ENCODE data around the gene HOXD1. TPM values are rescaled to one million over a fixed set of nuclear protein-coding genes. Genes with fewer than 3 reads are reported as not detected.

The HOXD1 gene
- total RNA-seq, 4 donors from 2014 or later = 0.13 to 0.54 (median 0.32) TPM; not detected in 1

- Histone ChIP-seq H3K36me3 (no peaks in the 10 kb centered on the region), H3K4me3 (no peak overlapping the region), H3K27ac (no peak overlapping the region), H3K4me1 (no peaks in the 10 kb centered on the region), H3K27me3 (no peaks in the 10 kb centered on the region), H3K9me3 (no peaks in the 10 kb centered on the region)
- WGBS, 2 donors (ENCODE audit: low coverage in 1 of 2) = 32 to 45% methylated on average over 1 of the region's 1 CpG
- TF ChIP-seq POLR2A (IDR thresholded peaks at IDR 0.05) = no peak
- no peak for ATAC-seq
Observed at GRCh38 chr2:176213406-176213805, 24.9 kb downstream of the HOXD1 start.

DNA sequence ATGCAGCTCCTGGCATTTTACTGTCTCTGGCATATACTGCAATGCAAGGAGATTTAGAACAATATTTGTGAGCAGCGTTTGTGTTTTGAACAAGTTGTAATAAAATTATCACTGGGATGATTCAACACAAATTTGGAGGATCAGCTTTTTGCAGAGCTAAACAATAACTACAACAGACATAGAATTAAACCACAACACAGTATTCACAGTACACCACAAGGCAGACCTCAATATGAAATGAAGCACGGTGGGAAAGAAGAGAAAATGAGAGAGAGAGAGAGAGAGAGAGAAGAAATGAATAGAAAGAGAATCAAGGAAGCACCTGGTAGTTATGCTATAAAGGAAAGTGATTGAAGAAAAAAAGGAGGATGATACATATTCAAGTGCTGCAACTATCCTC is 39.4 kb downstream of the HOXD1 start:
- no peak overlapping the region for H3K27ac ChIP-seq
- no peak for ATAC-seq
- TF ChIP-seq POLR2A (IDR thresholded peaks at IDR 0.05) (no peak), POLR2AphosphoS5 (IDR thresholded peaks at IDR 0.05) (no peak), CTCF (IDR thresholded peaks at IDR 0.05) (no peak), EP300 (IDR thresholded peaks at IDR 0.05) (no peak)
- H3K9me3 ChIP-seq = no peaks in the 10 kb centered on the region
- no peaks in the 10 kb centered on the region for H3K4me1 ChIP-seq
- no peaks in the 10 kb centered on the region for H3K36me3 ChIP-seq
- H3K4me3 ChIP-seq = no peak overlapping the region
- WGBS, 2 donors (ENCODE audit: low coverage in 1 of 2) = 54 to 88% methylated on average over 2 of the region's 2 CpGs
- peaks cover 44% of the 10 kb centered on the region for H3K27me3 ChIP-seq

DNA sequence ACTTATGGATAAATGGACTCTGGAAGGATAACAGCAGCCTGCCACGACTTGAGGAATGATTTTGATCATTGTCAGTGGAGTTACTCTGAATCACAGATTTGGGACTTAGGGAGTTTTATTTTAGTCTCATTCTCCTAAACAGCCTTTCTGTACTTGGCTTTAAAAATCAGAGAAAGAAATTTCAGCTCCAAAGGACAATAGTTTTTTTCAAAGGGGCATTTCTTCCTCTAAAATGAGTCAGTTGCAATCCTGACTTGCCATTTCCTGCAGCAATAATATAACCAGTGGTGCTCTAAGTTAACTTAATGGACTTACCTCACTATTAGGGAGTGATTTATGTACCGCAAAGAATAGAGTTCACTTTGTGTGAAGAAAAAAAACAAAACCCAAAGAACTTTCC is 45.7 kb downstream of the HOXD1 start:
- Histone ChIP-seq H3K4me1 (no peaks in the 10 kb centered on the region), H3K27me3 (peaks cover 16% of the 10 kb centered on the region), H3K36me3 (no peaks in the 10 kb centered on the region), H3K27ac (no peak overlapping the region), H3K4me3 (no peak overlapping the region), H3K9me3 (no peaks in the 10 kb centered on the region)
- WGBS, 2 donors (ENCODE audit: low coverage in 1 of 2) = 36 to 38% methylated on average over 2 of the region's 2 CpGs
- ATAC-seq = no peak
- no peak for TF ChIP-seq CTCF (IDR thresholded peaks at IDR 0.05)
- TF ChIP-seq POLR2AphosphoS5 (IDR thresholded peaks at IDR 0.05) = no peak
- no peak for TF ChIP-seq EP300 (IDR thresholded peaks at IDR 0.05)
- no peak for TF ChIP-seq POLR2A (IDR thresholded peaks at IDR 0.05)

DNA sequence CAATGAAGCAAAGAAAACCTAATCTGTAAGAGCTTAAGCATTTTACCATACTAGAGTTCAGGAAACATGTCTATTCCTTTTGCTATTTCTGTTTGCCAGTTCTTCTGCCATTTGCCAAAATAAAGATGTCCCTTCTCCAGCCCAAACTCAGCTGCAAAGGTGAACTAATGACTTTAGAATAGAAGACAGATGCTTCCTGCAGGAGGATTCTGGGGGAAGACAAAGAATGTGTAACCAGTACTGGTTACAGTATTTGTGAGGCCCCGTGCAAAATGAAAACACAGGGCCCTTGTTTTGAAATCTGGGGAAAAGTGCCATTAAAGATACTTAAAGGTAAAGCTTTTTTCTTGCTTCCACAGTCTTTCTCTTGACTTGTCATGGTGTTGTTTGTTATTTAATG is 46.5 kb downstream of the HOXD1 start:
- no peaks in the 10 kb centered on the region for H3K36me3 ChIP-seq
- TF ChIP-seq POLR2A (IDR thresholded peaks at IDR 0.05) (no peak), EP300 (IDR thresholded peaks at IDR 0.05) (no peak), CTCF (IDR thresholded peaks at IDR 0.05) (no peak), POLR2AphosphoS5 (IDR thresholded peaks at IDR 0.05) (no peak)
- no peaks in the 10 kb centered on the region for H3K9me3 ChIP-seq
- H3K4me1 ChIP-seq = no peaks in the 10 kb centered on the region
- no peak for ATAC-seq
- 27 to 54% methylated on average over 1 of the region's 1 CpG for WGBS, 2 donors (ENCODE audit: low coverage in 1 of 2)
- no peak overlapping the region for H3K4me3 ChIP-seq
- H3K27me3 ChIP-seq = peaks cover 12% of the 10 kb centered on the region
- H3K27ac ChIP-seq = no peak overlapping the region

DNA sequence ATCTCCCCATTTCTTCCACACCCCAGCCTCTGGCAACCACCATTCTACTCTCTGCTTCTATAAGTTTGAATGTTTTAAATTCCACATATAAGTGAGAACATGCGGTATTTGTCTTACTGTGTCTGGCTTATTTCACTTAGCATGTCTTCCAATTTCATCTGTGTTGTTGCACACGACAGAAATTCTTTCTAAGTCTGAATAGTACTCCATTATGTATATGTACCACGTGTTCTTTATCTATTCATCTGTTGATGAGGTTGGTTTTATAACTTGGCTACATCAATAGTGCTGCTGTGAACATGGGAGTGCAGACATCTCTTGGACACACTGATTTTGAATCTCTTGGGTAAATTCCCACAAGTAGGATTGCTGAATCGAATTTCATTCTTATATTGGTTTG is 49.0 kb downstream of the HOXD1 start:
- H3K4me1 ChIP-seq = no peaks in the 10 kb centered on the region
- no peak overlapping the region for H3K4me3 ChIP-seq
- no peak overlapping the region for H3K27ac ChIP-seq
- WGBS, 2 donors (ENCODE audit: low coverage in 1 of 2) = 21 to 36% methylated on average over 4 of the region's 4 CpGs
- TF ChIP-seq POLR2A (IDR thresholded peaks at IDR 0.05) = no peak
- H3K27me3 ChIP-seq = peaks cover 5% of the 10 kb centered on the region
- H3K9me3 ChIP-seq = no peaks in the 10 kb centered on the region
- no peaks in the 10 kb centered on the region for H3K36me3 ChIP-seq
- no peak for ATAC-seq

GRCh38 chr2:176239031-176239430 is 50.6 kb downstream of the HOXD1 start:
- H3K4me3 ChIP-seq = no peak overlapping the region
- 58 to 59% methylated on average over 2 to 4 of the region's 4 CpGs for WGBS, 2 donors (ENCODE audit: low coverage in 1 of 2)
- TF ChIP-seq EP300 (IDR thresholded peaks at IDR 0.05) (no peak), POLR2A (IDR thresholded peaks at IDR 0.05) (no peak), POLR2AphosphoS5 (IDR thresholded peaks at IDR 0.05) (no peak), CTCF (IDR thresholded peaks at IDR 0.05) (no peak)
- no peaks in the 10 kb centered on the region for H3K4me1 ChIP-seq
- ATAC-seq = no peak
- H3K27ac ChIP-seq = no peak overlapping the region
- no peaks in the 10 kb centered on the region for H3K9me3 ChIP-seq
- no peaks in the 10 kb centered on the region for H3K27me3 ChIP-seq
- no peaks in the 10 kb centered on the region for H3K36me3 ChIP-seq
